CD4-positive, alpha-beta T cell (primary cell): ENCODE data around the gene CDH12. TPM values are rescaled to one million over a fixed set of nuclear protein-coding genes. Genes with fewer than 3 reads are reported as not detected.
"Not testable (repeated sequence)": the region's sequence is repeated elsewhere in the genome, so short reads cannot be mapped to it uniquely, and the experiment has no call there.

ENCODE experiments used
- ATAC-seq: fragments of 200-7000 bp; cut with Tn5 transposase; one replicate; pipeline ENCODE4 v1.10.0; 2022; ENCODE audit warnings: mild to moderate bottlenecking; ENCODE audit not compliant: poor library complexity
- CTCF ChIA-PET: fragments of 350-600 bp; sonication (Branson Sonifier 250); formaldehyde crosslinking; loops from one replicate; lab custom pipeline; 2021; ENCODE audit warnings: antibody characterized with exemption, inconsistent platforms; lab: Charles Lee
- POLR2A ChIA-PET: fragments of 350-600 bp; sonication (Branson Sonifier 250); formaldehyde crosslinking; loops from one replicate; lab custom pipeline; 2021; ENCODE audit warnings: antibody characterized with exemption, inconsistent platforms; lab: Charles Lee
- DNase-seq, 14 experiments: peaks; one replicate each; pipeline ENCODE4 v3.0.0-alpha.2; 2013 to 2020; ENCODE audit warnings: mixed read lengths in 2 of 14
- H3K27ac ChIP-seq, 2 donors: one replicate each; pipeline versions ENCODE4 v1.5.1 to v1.7.0; 2013; ENCODE audit warnings: low read length in 2 of 2, low read depth in 1 of 2, mild to moderate bottlenecking in 1 of 2
- H3K27me3 ChIP-seq, 2 experiments: 1 replicate in 1 of 2; 2 replicates in 1 of 2; pipeline versions ENCODE4 v1.6.1 to v1.7.0; 2013; ENCODE audit warnings: low read length in 2 of 2, control low read depth in 1 of 2, mild to moderate bottlenecking in 1 of 2, moderate library complexity in 1 of 2; ENCODE audit not compliant: insufficient read depth in 2 of 2, control insufficient read depth in 1 of 2
- H3K36me3 ChIP-seq: one replicate; pipeline ENCODE4 v1.6.1; 2013; ENCODE audit warnings: low read length, control low read depth; ENCODE audit not compliant: insufficient read depth
- H3K4me1 ChIP-seq: one replicate; pipeline ENCODE4 v1.6.1; 2013; ENCODE audit warnings: low read length, control low read depth; ENCODE audit not compliant: insufficient read depth
- H3K4me3 ChIP-seq: one replicate; pipeline ENCODE4 v1.5.1; 2013; ENCODE audit warnings: mild to moderate bottlenecking, low read length, moderate library complexity
- H3K9me3 ChIP-seq, 2 experiments: 1 replicate in 1 of 2; 2 replicates in 1 of 2; pipeline versions ENCODE4 v1.6.1 to v1.7.0; 2013; ENCODE audit warnings: low read length in 2 of 2, mild to moderate bottlenecking in 2 of 2, control low read depth in 1 of 2, moderate library complexity in 1 of 2; ENCODE audit not compliant: control insufficient read depth in 1 of 2, insufficient read depth in 1 of 2
- H3K27ac Mint-ChIP-seq: one replicate; pipeline ENCODE4 v1.8.0; 2020; ENCODE audit warnings: mixed read lengths
- H3K27me3 Mint-ChIP-seq: one replicate; pipeline ENCODE4 v1.8.0; 2021; ENCODE audit warnings: mixed read lengths
- H3K36me3 Mint-ChIP-seq: one replicate; pipeline ENCODE4 v1.8.0; 2021; ENCODE audit warnings: low read depth, mixed read lengths
- H3K4me1 Mint-ChIP-seq: one replicate; pipeline ENCODE4 v1.8.0; 2021; ENCODE audit warnings: low read depth, mixed read lengths
- H3K4me3 Mint-ChIP-seq: one replicate; pipeline ENCODE4 v1.8.0; 2020; ENCODE audit warnings: mild to moderate bottlenecking, mixed read lengths
- H3K9me3 Mint-ChIP-seq: one replicate; pipeline ENCODE4 v1.8.0; 2020; ENCODE audit warnings: mixed read lengths
- CTCF ChIP-seq: fragments of 200-600 bp; IDR thresholded peaks from one replicate; pipeline ENCODE4 v1.8.0; 2022; ENCODE audit warnings: antibody characterized with exemption, mild to moderate bottlenecking
- intact Hi-C, 2 experiments: fragments of 100-400 bp; cut with DNase I in 1 of 2; cut with micrococcal nuclease in 1 of 2; formaldehyde crosslinking; loops; one replicate each; pipeline versions ENCODE4 v1.15.1 to v1.9.0; 2023 to 2025; cut with DNase I, micrococcal nuclease
- total RNA-seq, 174 experiments: library from RNA in 2 of 174; stranded (reverse) in 2 of 174; gene quantifications; one replicate each; pipeline ENCODE4 v1.2.3 and lab custom pipeline; 2021 to 2026

The CDH12 gene
- total RNA-seq, 2 experiments from 2014 or later = not detected

- peaks cover 16% of the 10 kb centered on the region for H3K9me3 Mint-ChIP-seq
- intact Hi-C loops = no loop called here
These were observed 36.6 kb upstream of the CDH12 start for GRCh38 chr5:22889720-22890119.

GRCh38 chr5:22887566-22887965 lies 34.4 kb upstream of the CDH12 start:
- intact Hi-C loops = no loop called here
- Histone ChIP-seq H3K36me3 (no peaks in the 10 kb centered on the region), H3K27ac (no peak overlapping the region), H3K27me3 (no peaks in the 10 kb centered on the region), H3K9me3 (peaks cover 3 to 4% of the 10 kb centered on the region in 2 experiments), H3K4me3 (no peak overlapping the region), H3K4me1 (no peaks in the 10 kb centered on the region)
- ChIA-PET POLR2A (no interaction called here), CTCF (no interaction called here)
- peaks cover 13% of the 10 kb centered on the region for H3K9me3 Mint-ChIP-seq
- H3K27me3 Mint-ChIP-seq = no peaks in the 10 kb centered on the region
- H3K36me3 Mint-ChIP-seq = no peaks in the 10 kb centered on the region
- ATAC-seq (no peak), DNase-seq (no peak)
- no peak for TF ChIP-seq CTCF
- H3K27ac Mint-ChIP-seq = no peak overlapping the region
- H3K4me3 Mint-ChIP-seq = no peak overlapping the region
- H3K4me1 Mint-ChIP-seq = no peaks in the 10 kb centered on the region

More at GRCh38 chr5:22889720-22890119, 36.6 kb upstream of the CDH12 start:
- DNase-seq = no peak
- Histone ChIP-seq H3K4me3 (no peak overlapping the region), H3K36me3 (no peaks in the 10 kb centered on the region), H3K27me3 (no peaks in the 10 kb centered on the region), H3K4me1 (no peaks in the 10 kb centered on the region), H3K27ac (no peak overlapping the region), H3K9me3 (peaks cover 3 to 4% of the 10 kb centered on the region in 2 experiments)
- Mint-ChIP-seq H3K27me3 (no peaks in the 10 kb centered on the region), H3K4me3 (no peak overlapping the region), H3K36me3 (no peaks in the 10 kb centered on the region), H3K4me1 (no peaks in the 10 kb centered on the region), H3K27ac (no peak overlapping the region)
- ChIA-PET POLR2A (no interaction called here), CTCF (no interaction called here)
- no peak for TF ChIP-seq CTCF
- ATAC-seq = no peak

GRCh38 chr5:22858911-22859310 lies 5.8 kb upstream of the CDH12 start:
- H3K4me1 ChIP-seq, H3K27ac Mint-ChIP-seq, H3K36me3 Mint-ChIP-seq, H3K4me3 ChIP-seq, H3K27me3 Mint-ChIP-seq, intact Hi-C loops, H3K4me1 Mint-ChIP-seq, ATAC-seq, H3K4me3 Mint-ChIP-seq, H3K36me3 ChIP-seq, H3K27me3 ChIP-seq, H3K9me3 Mint-ChIP-seq, POLR2A ChIA-PET, DNase-seq, CTCF ChIA-PET, H3K9me3 ChIP-seq, H3K27ac ChIP-seq: not testable (repeated sequence)

- Mint-ChIP-seq H3K4me1 (peaks cover 15% of the 10 kb centered on the region), H3K36me3 (no peaks in the 10 kb centered on the region), H3K9me3 (peaks cover 5% of the 10 kb centered on the region), H3K4me3 (no peak overlapping the region), H3K27me3 (no peaks in the 10 kb centered on the region), H3K27ac (no peak overlapping the region)
- no peak for TF ChIP-seq CTCF
- intact Hi-C loops = no loop called here
- no peak overlapping the region for H3K27ac ChIP-seq
- DNase-seq (no peak), ATAC-seq (no peak)
- H3K4me3 ChIP-seq = no peak overlapping the region
- no peaks in the 10 kb centered on the region for H3K27me3 ChIP-seq
- CTCF ChIA-PET = no interaction called here
- H3K36me3 ChIP-seq = no peaks in the 10 kb centered on the region
- H3K9me3 ChIP-seq = peaks cover 0 to 10% of the 10 kb centered on the region in 2 experiments
- no peaks in the 10 kb centered on the region for H3K4me1 ChIP-seq
- POLR2A ChIA-PET = no interaction called here
These were observed 2.7 kb upstream of the CDH12 start for GRCh38 chr5:22855824-22856223.
